SK-N-MC (cell line): Measurements from ENCODE around the gene PITPNC1.
"Not testable (repeated sequence)": the region's sequence is repeated elsewhere in the genome, so short reads cannot be mapped to it uniquely, and the experiment has no call there.

Experiments used
- DNase-seq: peaks from one replicate; pipeline ENCODE4 v3.0.0-alpha.2; 2011; ENCODE audit warnings: low read depth, low spot score
- H3K27ac ChIP-seq: fragments of 200-600 bp; sonication (generic); 2 replicates; pipeline ENCODE4 v1.5.1; 2016; ENCODE audit warnings: mixed run types
- H3K36me3 ChIP-seq: fragments of 200-600 bp; sonication (generic); 2 replicates; pipeline ENCODE4 v1.6.1; 2017; ENCODE audit warnings: antibody characterized with exemption, low read length, mixed read lengths; ENCODE audit not compliant: insufficient read depth
- H3K4me3 ChIP-seq: fragments of 200-600 bp; sonication (generic); 2 replicates; pipeline ENCODE4 v1.5.1; 2016
- H3K9ac ChIP-seq: fragments of 200-600 bp; sonication (generic); 2 replicates; pipeline ENCODE4 v1.8.0; 2017; ENCODE audit warnings: mixed run types, mixed read lengths; ENCODE audit not compliant: insufficient read length
- H3K9me3 ChIP-seq: fragments of 200-600 bp; sonication (generic); 2 replicates; pipeline ENCODE4 v1.6.1; 2017; ENCODE audit warnings: low read depth, mild to moderate bottlenecking, antibody characterized with exemption, low read length, moderate library complexity, mixed read lengths
- EZH2 ChIP-seq: fragments of 200-600 bp; sonication (generic); IDR thresholded peaks from one replicate; pipeline ENCODE4 v1.6.1; 2017; ENCODE audit warnings: antibody characterized with exemption
- FOXP2 ChIP-seq: optimal IDR thresholded peaks from 2 replicates; pipeline ENCODE3; 2011; ENCODE audit warnings: mild to moderate bottlenecking, moderate library complexity; ENCODE audit not compliant: insufficient read depth; ENCODE audit errors: extremely low read length, control extremely low read depth
- POLR2AphosphoS5 ChIP-seq: IDR thresholded peaks from 2 replicates; pipeline ENCODE4 v1.6.1; 2012; ENCODE audit warnings: mild to moderate bottlenecking, low read depth, low read length, borderline replicate concordance

Gene PITPNC1

DNA sequence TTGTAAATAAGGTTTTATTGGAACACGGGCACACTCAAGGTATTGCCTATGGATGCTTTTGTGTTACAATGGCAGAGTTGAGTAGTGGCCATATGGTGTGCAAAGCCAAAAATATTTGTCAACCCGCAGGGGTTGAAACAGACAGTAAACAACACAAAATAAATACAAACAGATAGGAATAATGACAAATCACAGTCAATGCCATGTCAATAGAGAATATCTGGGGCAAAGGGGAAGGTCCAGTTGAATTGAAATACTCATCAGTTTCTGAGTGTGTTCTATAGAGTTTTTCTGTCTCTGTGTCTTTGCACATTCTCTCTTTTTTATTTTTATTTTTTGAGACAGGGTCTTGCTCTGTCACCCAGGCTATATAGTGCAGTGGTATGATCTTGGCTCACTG lies 37.5 kb downstream of the PITPNC1 start:
- TF ChIP-seq FOXP2 (no peak), EZH2 (no peak), POLR2AphosphoS5 (no peak)
- H3K4me3 ChIP-seq, result no peak overlapping the region
- H3K9me3 ChIP-seq, result no peaks in the 10 kb centered on the region
- no peak for DNase-seq
- no peak overlapping the region for H3K27ac ChIP-seq
- no peaks in the 10 kb centered on the region for H3K36me3 ChIP-seq
- no peak overlapping the region for H3K9ac ChIP-seq

DNA sequence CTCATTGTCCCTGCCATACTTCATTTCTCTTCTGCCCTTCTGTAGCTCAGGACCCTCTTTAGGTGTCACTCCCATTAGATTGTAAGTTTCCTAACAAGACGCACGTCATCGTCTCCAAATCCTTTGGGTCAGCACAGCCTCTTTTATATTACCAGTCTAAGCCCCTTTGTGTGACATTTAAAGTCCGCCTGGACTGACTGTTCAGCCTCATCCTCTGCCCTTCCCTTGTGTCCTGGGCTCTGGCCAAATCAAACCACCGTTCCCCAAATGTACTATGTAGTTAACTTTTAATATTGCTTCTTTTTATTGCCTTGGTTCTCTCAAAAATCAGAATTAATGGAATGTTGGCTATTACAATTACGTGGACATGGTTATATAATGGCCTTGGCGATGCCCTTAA lies 38.2 kb downstream of the PITPNC1 start:
- Histone ChIP-seq H3K27ac (no peak overlapping the region), H3K9ac (no peak overlapping the region), H3K36me3 (no peaks in the 10 kb centered on the region), H3K4me3 (no peak overlapping the region), H3K9me3 (no peaks in the 10 kb centered on the region)
- DNase-seq, result no peak
- TF ChIP-seq EZH2 (no peak), POLR2AphosphoS5 (no peak), FOXP2 (no peak)

DNA sequence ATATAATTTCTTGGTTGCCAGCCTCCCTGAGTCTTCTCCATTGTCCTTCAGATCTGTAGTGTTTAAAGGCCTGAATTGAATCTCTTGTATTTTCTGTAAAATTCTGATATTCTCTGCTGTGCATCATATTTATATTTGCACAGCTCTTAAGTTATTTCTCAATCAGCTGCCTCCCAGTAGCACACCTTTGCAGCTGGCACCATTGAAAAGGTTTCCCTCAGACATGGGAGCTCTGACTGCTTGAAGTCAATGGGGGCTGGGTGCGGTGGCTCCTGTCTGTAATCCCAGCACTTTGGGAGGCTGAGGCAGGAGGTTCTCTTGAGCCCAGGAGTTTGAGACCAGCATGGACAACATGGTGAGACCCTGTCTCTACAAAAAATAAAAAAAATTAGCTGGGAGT lies 40.4 kb downstream of the PITPNC1 start:
- Histone ChIP-seq H3K9me3 (no peaks in the 10 kb centered on the region), H3K4me3 (no peak overlapping the region), H3K36me3 (no peaks in the 10 kb centered on the region), H3K9ac (no peak overlapping the region), H3K27ac (no peak overlapping the region)
- TF ChIP-seq FOXP2 (no peak), EZH2 (no peak), POLR2AphosphoS5 (no peak)
- DNase-seq, result no peak

DNA sequence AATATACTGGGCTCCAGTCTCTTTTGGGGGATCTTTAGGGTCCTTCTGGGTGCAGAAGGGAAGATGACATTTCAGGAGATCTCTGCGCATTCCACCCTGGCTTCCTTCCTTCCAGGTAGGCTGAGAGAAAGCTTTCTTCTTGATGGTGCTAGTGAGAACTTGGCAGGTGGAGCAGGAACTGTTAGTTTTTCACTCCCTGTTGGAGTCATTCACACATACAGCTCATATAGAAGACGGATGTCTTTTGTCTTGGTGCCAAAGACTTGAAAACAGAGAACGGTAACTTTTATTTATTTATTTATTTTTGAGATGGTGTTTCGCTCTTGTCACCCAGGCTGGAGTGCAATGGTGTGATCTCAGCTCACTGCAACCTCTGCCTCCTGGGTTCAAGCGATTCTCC lies 43.9 kb downstream of the PITPNC1 start:
- H3K9me3 ChIP-seq, result no peaks in the 10 kb centered on the region
- no peak for DNase-seq
- H3K27ac ChIP-seq, result no peak overlapping the region
- no peak overlapping the region for H3K4me3 ChIP-seq
- no peak for TF ChIP-seq POLR2AphosphoS5
- TF ChIP-seq EZH2, result no peak
- TF ChIP-seq FOXP2, result no peak
- no peak overlapping the region for H3K9ac ChIP-seq
- no peaks in the 10 kb centered on the region for H3K36me3 ChIP-seq

DNA sequence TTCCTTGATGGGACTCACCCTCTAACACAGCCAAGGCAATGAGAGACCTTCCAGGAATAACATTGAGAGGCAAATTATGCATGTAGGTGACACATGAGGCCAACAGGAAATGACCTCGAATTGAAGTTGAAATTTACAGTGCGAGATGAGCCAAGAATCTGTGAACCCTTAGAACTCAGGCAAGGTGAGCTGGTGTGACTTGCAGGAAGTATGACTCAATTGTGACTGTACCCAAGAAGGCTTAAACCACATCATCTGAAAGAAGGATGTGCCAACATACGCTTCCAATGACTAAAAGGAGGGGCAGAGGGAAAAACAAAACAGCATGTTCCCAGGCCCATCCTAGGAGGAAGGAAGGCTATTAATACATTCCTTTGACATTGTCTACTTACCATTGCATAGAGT lies 44.8 kb downstream of the PITPNC1 start:
- Histone ChIP-seq H3K36me3 (no peaks in the 10 kb centered on the region), H3K27ac (no peak overlapping the region), H3K9me3 (no peaks in the 10 kb centered on the region), H3K4me3 (no peak overlapping the region), H3K9ac (no peak overlapping the region)
- no peak for DNase-seq
- TF ChIP-seq FOXP2, result no peak
- no peak for TF ChIP-seq EZH2
- no peak for TF ChIP-seq POLR2AphosphoS5

DNA sequence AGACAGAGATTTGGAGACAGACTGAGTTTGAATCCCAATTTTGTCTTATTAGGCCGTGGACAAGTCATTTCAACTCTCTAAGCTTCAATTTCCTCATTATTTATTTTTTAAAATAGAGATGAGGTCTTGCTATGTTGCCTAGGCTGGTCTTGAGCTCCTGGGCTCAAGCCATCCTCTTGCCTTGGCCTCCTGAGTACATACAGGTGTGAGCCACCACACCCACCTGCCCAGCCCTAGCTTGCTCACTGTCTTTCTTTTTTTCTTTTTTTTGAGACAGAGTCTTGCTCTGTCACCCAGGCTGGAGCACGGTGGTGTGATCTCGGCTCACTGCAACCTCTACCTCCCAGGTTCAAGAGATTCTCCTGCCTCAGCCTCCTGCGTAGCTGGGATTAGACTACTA lies 45.2 kb downstream of the PITPNC1 start:
- not testable (repeated sequence) for H3K27ac ChIP-seq, H3K9ac ChIP-seq, H3K4me3 ChIP-seq

DNA sequence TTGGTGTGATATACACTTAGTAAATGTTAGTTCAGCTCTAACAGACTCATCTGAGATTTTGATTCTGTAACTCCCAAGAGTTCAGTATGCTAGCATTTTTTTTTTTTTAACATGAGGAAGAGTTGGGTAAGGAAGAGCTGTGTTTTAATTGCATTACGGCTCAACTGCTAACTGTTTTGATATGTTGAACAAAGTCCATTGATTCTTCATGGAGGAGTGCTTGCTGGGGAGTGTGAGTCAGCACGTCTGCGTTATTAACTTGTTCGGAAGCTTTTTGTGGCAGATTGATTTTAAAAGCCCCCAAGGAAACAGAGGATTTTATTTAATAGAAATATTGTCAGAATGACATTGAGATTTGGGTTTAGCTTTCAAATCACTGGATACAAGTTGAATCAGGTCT lies 45.8 kb downstream of the PITPNC1 start:
- Histone ChIP-seq H3K9me3 (no peaks in the 10 kb centered on the region), H3K27ac (no peak overlapping the region), H3K9ac (no peak overlapping the region), H3K36me3 (no peaks in the 10 kb centered on the region), H3K4me3 (no peak overlapping the region)
- no peak for TF ChIP-seq POLR2AphosphoS5
- TF ChIP-seq FOXP2, result no peak
- TF ChIP-seq EZH2, result no peak
- no peak for DNase-seq

More for the DNA sequence above, 45.2 kb downstream of the PITPNC1 start:
- not testable (repeated sequence) for DNase-seq, H3K9me3 ChIP-seq, H3K36me3 ChIP-seq

DNA sequence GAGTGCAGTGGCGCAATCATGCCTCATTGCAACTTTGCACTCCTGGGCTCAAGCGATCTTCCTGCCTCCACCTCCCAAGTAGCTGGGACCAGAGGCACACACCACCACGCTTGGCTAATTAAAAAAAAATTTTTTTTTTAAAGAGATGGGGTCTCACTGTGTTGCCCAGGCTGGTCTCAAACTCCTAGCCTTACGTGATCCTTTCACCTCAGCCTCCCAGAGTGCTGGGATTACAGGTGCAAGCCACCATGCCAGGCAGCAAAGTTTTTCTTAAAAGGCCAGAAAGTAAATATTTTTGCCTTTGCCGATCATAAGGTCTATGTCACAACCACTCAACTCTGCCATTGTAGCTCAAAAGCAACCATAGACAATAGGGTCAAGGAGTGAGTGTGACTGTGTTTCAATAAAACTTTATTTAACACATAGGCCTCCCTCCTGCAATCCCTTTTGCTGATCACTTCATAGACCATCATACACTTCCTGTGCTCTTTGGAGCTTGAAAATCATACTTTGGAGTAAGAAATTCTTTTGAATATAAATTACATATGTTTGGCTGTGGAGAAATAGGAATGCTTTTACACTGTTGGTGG lies 48.6 kb downstream of the PITPNC1 start:
- Histone ChIP-seq H3K36me3 (no peaks in the 10 kb centered on the region), H3K9ac (no peak overlapping the region)

DNA sequence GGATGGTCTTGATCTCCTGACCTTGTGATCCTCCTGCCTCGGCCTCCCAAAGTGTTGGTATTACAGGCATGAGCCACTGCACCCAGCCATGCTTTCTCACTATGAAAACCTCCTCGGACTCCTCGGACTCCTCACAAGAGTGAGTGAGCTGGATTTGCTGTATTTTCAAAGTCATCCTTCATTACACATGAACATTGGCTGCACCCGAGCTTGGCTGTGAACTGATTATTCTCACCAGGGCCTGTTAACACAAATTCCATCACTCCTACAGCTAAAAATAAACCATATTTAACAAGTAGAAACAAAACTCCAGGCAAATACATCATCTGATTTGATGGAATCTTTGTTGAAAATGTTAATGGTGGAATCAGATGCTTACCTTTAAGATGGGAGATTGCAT lies 50.3 kb downstream of the PITPNC1 start:
- no peak for DNase-seq
- TF ChIP-seq FOXP2 (no peak), POLR2AphosphoS5 (no peak), EZH2 (no peak)
- Histone ChIP-seq H3K27ac (no peak overlapping the region), H3K9ac (no peak overlapping the region), H3K9me3 (no peaks in the 10 kb centered on the region), H3K4me3 (no peak overlapping the region), H3K36me3 (no peaks in the 10 kb centered on the region)

More for the DNA sequence above, 48.6 kb downstream of the PITPNC1 start:
- Histone ChIP-seq H3K27ac (no peak overlapping the region), H3K9me3 (no peaks in the 10 kb centered on the region), H3K4me3 (no peak overlapping the region)
- no peak for DNase-seq
- TF ChIP-seq POLR2AphosphoS5, result no peak
- no peak for TF ChIP-seq FOXP2

DNA sequence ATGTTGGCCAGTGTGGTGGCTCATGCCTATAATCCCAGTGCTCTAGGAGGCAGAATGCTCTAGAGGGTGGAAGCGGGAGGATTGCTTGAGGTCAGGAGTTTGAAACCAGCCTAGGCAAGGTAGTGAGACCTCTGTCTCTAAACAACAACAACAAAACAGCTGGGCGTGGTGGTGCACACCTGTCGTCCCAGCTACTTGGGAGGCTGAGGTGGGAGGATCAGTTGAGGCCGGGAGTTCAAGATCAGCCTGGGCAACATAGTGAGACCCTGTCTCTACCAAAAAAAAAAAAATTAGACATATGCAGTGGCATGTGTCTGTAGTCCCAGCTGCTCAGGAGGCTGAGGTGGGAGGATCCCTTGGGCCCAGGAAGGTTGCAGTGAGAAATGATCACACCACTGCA lies 53.4 kb downstream of the PITPNC1 start:
- not testable (repeated sequence) for H3K36me3 ChIP-seq, DNase-seq, H3K4me3 ChIP-seq, H3K9ac ChIP-seq, H3K9me3 ChIP-seq, H3K27ac ChIP-seq
